ENCODE data around the gene GPC3. TPM values are rescaled to one million over a fixed set of nuclear protein-coding genes. Genes with fewer than 3 reads are reported as not detected.
A peak's percentile ranks its signal among the peaks of the same experiment; 100 is the strongest.

GPC3 gene
- polyA plus RNA-seq, 1 of the 3 experiments (the other 2 are of a cell fraction), result 1.4 TPM

DNA sequence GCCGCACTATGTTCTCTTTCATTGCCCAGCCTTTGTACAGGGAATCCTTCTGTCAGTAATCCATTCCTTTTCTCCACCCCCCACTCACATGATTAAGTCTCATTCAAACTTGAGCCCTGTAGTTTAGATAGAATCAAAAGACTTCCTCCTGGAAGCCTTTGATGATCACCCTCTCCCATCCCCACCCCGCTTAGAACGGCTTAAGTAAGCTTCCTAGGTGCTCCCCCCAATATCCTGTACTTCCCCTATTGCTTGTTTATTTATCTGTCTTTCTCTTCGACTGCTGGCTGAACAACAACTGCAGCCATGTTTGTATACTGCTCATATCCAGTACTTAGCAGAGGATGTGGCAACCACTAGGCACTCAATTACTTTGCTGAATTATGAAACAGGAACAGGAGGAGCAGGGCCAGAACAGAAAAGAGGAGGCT, 38.5 kb upstream of the GPC3 start (continued):
- TF ChIP-seq NRF1 (IDR thresholded peaks at IDR 0.05; ENCODE audit: low read depth, low read length), result no peak
- TF ChIP-seq, protein P1, sequence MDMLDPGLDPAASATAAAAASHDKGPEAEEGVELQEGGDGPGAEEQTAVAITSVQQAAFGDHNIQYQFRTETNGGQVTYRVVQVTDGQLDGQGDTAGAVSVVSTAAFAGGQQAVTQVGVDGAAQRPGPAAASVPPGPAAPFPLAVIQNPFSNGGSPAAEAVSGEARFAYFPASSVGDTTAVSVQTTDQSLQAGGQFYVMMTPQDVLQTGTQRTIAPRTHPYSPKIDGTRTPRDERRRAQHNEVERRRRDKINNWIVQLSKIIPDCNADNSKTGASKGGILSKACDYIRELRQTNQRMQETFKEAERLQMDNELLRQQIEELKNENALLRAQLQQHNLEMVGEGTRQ (IDR thresholded peaks at IDR 0.05; ENCODE audit: borderline replicate concordance, low read depth, low read length), result no peak

DNA sequence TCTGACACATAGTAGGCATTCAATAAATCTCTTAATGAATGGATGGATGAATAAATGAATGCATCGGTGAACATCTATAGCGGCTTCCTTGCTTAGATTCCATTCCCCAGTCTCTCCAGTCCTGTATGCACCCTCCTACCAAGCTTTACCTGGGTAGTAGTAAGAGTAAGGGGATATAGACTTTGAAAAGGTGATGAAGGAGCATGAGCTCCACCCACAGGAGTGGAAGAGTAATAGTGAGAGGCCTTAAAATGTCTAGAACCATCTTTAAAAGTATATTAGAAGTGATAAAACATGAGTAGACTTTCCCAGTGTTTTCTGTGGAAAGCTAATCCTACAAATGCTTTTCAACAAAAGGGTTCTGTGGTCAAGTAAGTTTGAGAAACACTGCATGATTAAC, 35.5 kb upstream of the GPC3 start:
- Histone ChIP-seq H3K9me3 (no peaks in the 10 kb centered on the region), H3K79me2 (ENCODE audit: insufficient read depth) (no peaks in the 10 kb centered on the region), H4K20me1 (ENCODE audit: insufficient read depth) (no peaks in the 10 kb centered on the region), H3K27ac (ENCODE audit: low read depth in 2 of 2, low read length in 1 of 2) (no peak overlapping the region), H3K27me3 (ENCODE audit: insufficient read depth) (no peaks in the 10 kb centered on the region), H3K9ac (no peak overlapping the region), H3K9me2 (no peaks in the 10 kb centered on the region), H2AFZ (ENCODE audit: low read depth) (no peak overlapping the region), H3K4me1 (ENCODE audit: control insufficient read depth in 1 of 2, insufficient read depth in 2 of 2, low read depth in 1 of 2, low read length in 1 of 2) (no peaks in the 10 kb centered on the region), H3K4me2 (no peak overlapping the region), H3F3A (replicated peaks; ENCODE audit: insufficient read depth) (no peaks in the 10 kb centered on the region), H3K36me3 (replicated peaks in 1 of 2; ENCODE audit: control insufficient read depth in 1 of 2, insufficient read depth in 2 of 2, low read length in 1 of 2) (no peaks in the 10 kb centered on the region), H3K4me3 (ENCODE audit: low read depth in 2 of 2, low read length in 1 of 2) (no peak overlapping the region)
- CTCF ChIA-PET, result interaction anchor here (1.0 to 3.6 kb wide), 6 partner anchors 181 to 376 kb away, joined by 3 to 31 read pairs (median 4); no protein-coding TSS in a partner anchor
- peak; percentile 8 for DNase-seq
- TF ChIP-seq, protein P2, sequence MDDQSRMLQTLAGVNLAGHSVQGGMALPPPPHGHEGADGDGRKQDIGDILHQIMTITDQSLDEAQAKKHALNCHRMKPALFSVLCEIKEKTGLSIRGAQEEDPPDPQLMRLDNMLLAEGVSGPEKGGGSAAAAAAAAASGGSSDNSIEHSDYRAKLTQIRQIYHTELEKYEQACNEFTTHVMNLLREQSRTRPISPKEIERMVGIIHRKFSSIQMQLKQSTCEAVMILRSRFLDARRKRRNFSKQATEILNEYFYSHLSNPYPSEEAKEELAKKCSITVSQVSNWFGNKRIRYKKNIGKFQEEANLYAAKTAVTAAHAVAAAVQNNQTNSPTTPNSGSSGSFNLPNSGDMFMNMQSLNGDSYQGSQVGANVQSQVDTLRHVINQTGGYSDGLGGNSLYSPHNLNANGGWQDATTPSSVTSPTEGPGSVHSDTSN (IDR thresholded peaks at IDR 0.05), result no peak
- TF ChIP-seq RAD21 (IDR thresholded peaks at IDR 0.05; ENCODE audit: low read length), result peak; percentile 41
- 32% methylated on average over 2 of the region's 2 CpGs for WGBS (ENCODE audit: low lambda C conversion rate)
- POLR2A ChIA-PET, result no interaction called here

DNA sequence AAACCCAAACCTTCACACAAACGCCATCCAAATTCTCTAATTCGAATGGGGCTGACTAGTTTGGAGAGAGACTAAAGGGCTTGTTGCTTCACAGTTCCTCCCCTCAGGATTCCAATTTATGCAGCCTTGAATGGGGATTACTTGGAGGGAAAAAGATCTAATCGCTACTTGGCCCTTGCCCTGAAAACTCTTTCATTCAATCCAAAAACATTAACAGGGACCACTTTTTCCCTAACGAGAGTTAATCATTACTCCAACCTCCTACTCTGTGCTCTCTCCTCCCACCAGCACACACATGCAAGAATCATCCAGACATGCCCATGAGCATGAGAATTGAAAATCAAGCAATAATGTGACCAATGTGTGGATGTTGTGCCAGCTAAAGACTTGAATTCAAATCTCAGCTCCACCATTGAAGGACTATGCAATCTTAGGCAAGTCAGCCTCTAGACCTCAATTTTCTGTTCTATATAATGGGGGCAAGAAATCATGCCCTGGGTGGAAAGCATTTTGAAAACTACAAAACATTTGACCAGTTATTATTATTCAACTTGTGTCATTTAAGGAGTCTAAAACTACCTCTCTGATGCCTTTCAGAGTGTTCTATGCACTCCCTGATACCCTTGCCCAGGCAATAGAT, 34.3 kb upstream of the GPC3 start:
- Histone ChIP-seq H3K4me3 (ENCODE audit: low read depth in 2 of 2, low read length in 1 of 2) (no peak overlapping the region), H3K9me2 (no peaks in the 10 kb centered on the region), H3K4me2 (no peak overlapping the region), H3K9me3 (no peaks in the 10 kb centered on the region), H3K79me2 (ENCODE audit: insufficient read depth) (no peaks in the 10 kb centered on the region), H3K27ac (ENCODE audit: low read depth in 2 of 2, low read length in 1 of 2) (no peak overlapping the region), H3K27me3 (ENCODE audit: insufficient read depth) (no peaks in the 10 kb centered on the region), H4K20me1 (ENCODE audit: insufficient read depth) (no peaks in the 10 kb centered on the region), H2AFZ (ENCODE audit: low read depth) (no peak overlapping the region), H3K36me3 (replicated peaks in 1 of 2; ENCODE audit: control insufficient read depth in 1 of 2, insufficient read depth in 2 of 2, low read length in 1 of 2) (no peaks in the 10 kb centered on the region), H3F3A (replicated peaks; ENCODE audit: insufficient read depth) (no peaks in the 10 kb centered on the region), H3K9ac (no peak overlapping the region), H3K4me1 (ENCODE audit: control insufficient read depth in 1 of 2, insufficient read depth in 2 of 2, low read depth in 1 of 2, low read length in 1 of 2) (no peaks in the 10 kb centered on the region)
- DNase-seq, result no peak
- ChIA-PET POLR2A (no interaction called here), CTCF (interaction anchor here (3.6 kb wide), 1 partner anchor 228 kb away, joined by 31 read pairs; no protein-coding TSS in a partner anchor)
- 15% methylated on average over 4 of the region's 4 CpGs for WGBS (ENCODE audit: low lambda C conversion rate)
- TF ChIP-seq, protein P3, sequence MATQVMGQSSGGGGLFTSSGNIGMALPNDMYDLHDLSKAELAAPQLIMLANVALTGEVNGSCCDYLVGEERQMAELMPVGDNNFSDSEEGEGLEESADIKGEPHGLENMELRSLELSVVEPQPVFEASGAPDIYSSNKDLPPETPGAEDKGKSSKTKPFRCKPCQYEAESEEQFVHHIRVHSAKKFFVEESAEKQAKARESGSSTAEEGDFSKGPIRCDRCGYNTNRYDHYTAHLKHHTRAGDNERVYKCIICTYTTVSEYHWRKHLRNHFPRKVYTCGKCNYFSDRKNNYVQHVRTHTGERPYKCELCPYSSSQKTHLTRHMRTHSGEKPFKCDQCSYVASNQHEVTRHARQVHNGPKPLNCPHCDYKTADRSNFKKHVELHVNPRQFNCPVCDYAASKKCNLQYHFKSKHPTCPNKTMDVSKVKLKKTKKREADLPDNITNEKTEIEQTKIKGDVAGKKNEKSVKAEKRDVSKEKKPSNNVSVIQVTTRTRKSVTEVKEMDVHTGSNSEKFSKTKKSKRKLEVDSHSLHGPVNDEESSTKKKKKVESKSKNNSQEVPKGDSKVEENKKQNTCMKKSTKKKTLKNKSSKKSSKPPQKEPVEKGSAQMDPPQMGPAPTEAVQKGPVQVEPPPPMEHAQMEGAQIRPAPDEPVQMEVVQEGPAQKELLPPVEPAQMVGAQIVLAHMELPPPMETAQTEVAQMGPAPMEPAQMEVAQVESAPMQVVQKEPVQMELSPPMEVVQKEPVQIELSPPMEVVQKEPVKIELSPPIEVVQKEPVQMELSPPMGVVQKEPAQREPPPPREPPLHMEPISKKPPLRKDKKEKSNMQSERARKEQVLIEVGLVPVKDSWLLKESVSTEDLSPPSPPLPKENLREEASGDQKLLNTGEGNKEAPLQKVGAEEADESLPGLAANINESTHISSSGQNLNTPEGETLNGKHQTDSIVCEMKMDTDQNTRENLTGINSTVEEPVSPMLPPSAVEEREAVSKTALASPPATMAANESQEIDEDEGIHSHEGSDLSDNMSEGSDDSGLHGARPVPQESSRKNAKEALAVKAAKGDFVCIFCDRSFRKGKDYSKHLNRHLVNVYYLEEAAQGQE (IDR thresholded peaks at IDR 0.05; ENCODE audit: low read depth, low read length), result no peak
- TF ChIP-seq RFX5 (IDR thresholded peaks at IDR 0.05; ENCODE audit: low read length) (no peak), TCF12 (IDR thresholded peaks at IDR 0.05) (no peak), GATA2 (CRISPR knock-in tag; IDR thresholded peaks at IDR 0.05) (no peak), EP300 (IDR thresholded peaks at IDR 0.05; ENCODE audit: borderline replicate concordance in 1 of 2, low read depth in 1 of 2, low read length in 1 of 2) (no peak), MEF2A (IDR thresholded peaks at IDR 0.05; ENCODE audit: borderline replicate concordance, low read depth) (no peak), FOXJ3 (CRISPR knock-in tag; IDR thresholded peaks at IDR 0.05) (no peak), JUND (IDR thresholded peaks at IDR 0.05) (no peak), EZH2phosphoT487 (IDR thresholded peaks at IDR 0.05; ENCODE audit: borderline replicate concordance, low read depth) (no peak), GABPA (IDR thresholded peaks at IDR 0.05; ENCODE audit: low read depth) (no peak)
- TF ChIP-seq, protein P4, sequence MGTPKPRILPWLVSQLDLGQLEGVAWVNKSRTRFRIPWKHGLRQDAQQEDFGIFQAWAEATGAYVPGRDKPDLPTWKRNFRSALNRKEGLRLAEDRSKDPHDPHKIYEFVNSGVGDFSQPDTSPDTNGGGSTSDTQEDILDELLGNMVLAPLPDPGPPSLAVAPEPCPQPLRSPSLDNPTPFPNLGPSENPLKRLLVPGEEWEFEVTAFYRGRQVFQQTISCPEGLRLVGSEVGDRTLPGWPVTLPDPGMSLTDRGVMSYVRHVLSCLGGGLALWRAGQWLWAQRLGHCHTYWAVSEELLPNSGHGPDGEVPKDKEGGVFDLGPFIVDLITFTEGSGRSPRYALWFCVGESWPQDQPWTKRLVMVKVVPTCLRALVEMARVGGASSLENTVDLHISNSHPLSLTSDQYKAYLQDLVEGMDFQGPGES (IDR thresholded peaks at IDR 0.05; ENCODE audit: low read depth, low read length), result no peak
- TF ChIP-seq, protein P2 (IDR thresholded peaks at IDR 0.05), result no peak

All from SK-N-SH (cell line).